Vagina (tissue), 2 donors: ENCODE data around the gene ZNF428. TPM values are rescaled to one million over a fixed set of nuclear protein-coding genes. Genes with fewer than 3 reads are reported as not detected.
"Not testable (repeated sequence)": the region's sequence is repeated elsewhere in the genome, so short reads cannot be mapped to it uniquely, and the experiment has no call there.

Experiments
- DNase-seq, 2 donors: peaks; one replicate each; pipeline ENCODE4 v3.0.0-alpha.2; 2017; ENCODE audit errors: extremely low spot score in 2 of 2
- H3K27ac ChIP-seq: fragments of 200-600 bp; sonication (generic); one replicate; pipeline ENCODE4 v1.5.1; 2019
- H3K27me3 ChIP-seq: fragments of 200-600 bp; sonication (generic); one replicate; pipeline ENCODE4 v1.5.1; 2019
- H3K36me3 ChIP-seq, 2 donors: fragments of 200-600 bp; sonication (generic); one replicate each; pipeline ENCODE4 v1.5.1; 2017 to 2019
- H3K4me1 ChIP-seq: fragments of 200-600 bp; sonication (generic); one replicate; pipeline ENCODE4 v1.5.1; 2019
- H3K4me3 ChIP-seq, 2 donors: fragments of 200-600 bp; sonication (generic); 1 replicate in 1 of 2; 2 replicates in 1 of 2; pipeline ENCODE4 v1.5.1; 2016 to 2019
- H3K9me3 ChIP-seq: fragments of 200-600 bp; sonication (generic); one replicate; pipeline ENCODE4 v1.5.1; 2019
- CTCF ChIP-seq, 3 experiments: fragments of 450-650 bp in 2 of 3; fragments of 200-600 bp in 1 of 3; sonication (generic) in 1 of 3; IDR thresholded peaks; one replicate each; pipeline ENCODE4 v1.5.1; 2017 to 2019; ENCODE audit warnings: antibody characterized with exemption in 3 of 3, mild to moderate bottlenecking in 2 of 3, moderate library complexity in 2 of 3
- POLR2A ChIP-seq, 2 donors: fragments of 450-650 bp; IDR thresholded peaks; one replicate each; pipeline ENCODE4 v1.6.1; 2017; ENCODE audit warnings: antibody characterized with exemption in 2 of 2, mild to moderate bottlenecking in 2 of 2, moderate library complexity in 2 of 2
- POLR2AphosphoS5 ChIP-seq, 2 donors: sonication (generic); formaldehyde crosslinking; IDR thresholded peaks; one replicate each; pipeline ENCODE4 v1.9.0; 2017; ENCODE audit warnings: antibody characterized with exemption in 2 of 2, mild to moderate bottlenecking in 2 of 2, low read depth in 1 of 2; ENCODE audit not compliant: insufficient read depth in 1 of 2
- intact Hi-C: fragments of 100-400 bp; cut with DNase I; formaldehyde crosslinking; loops from one replicate; pipeline ENCODE4 v1.15.1; 2023
- total RNA-seq: library from RNA; depleted of rRNA; stranded (reverse); fragments of >200 nt; gene quantifications from one replicate; pipeline ENCODE4 v1.2.3, GENCODE V29; 2016

ZNF428 gene
- total RNA-seq, 1 donor from 2014 or later: 30.9 TPM

- no peak for TF ChIP-seq POLR2AphosphoS5 (IDR thresholded peaks at IDR 0.05; ENCODE audit: insufficient read depth in 1 of 2, low read depth in 1 of 2)
- no peak for TF ChIP-seq POLR2A (IDR thresholded peaks at IDR 0.05)
- no peak for TF ChIP-seq CTCF (IDR thresholded peaks at IDR 0.05)
- H3K4me1 ChIP-seq: peaks cover 15% of the 10 kb centered on the region
- no peak overlapping the region for H3K27ac ChIP-seq
- intact Hi-C loops: no loop called here
- no peak overlapping the region for H3K4me3 ChIP-seq
- peaks cover 0 to 5% of the 10 kb centered on the region in 2 donors for H3K36me3 ChIP-seq
- no peaks in the 10 kb centered on the region for H3K27me3 ChIP-seq
- H3K9me3 ChIP-seq: no peaks in the 10 kb centered on the region
- DNase-seq: no peak
These were observed 13.4 kb downstream of the ZNF428 start for GRCh38 chr19:43605875-43606568.

- H3K27ac ChIP-seq, H3K9me3 ChIP-seq, intact Hi-C loops, DNase-seq, H3K4me3 ChIP-seq, H3K27me3 ChIP-seq: not testable (repeated sequence)
- H3K36me3 ChIP-seq: peaks cover 0 to 12% of the 10 kb centered on the region in 2 donors
- peaks cover 18% of the 10 kb centered on the region for H3K4me1 ChIP-seq
These were observed 19.1 kb downstream of the ZNF428 start for GRCh38 chr19:43600326-43600725.

- intact Hi-C loops: no loop called here
- Histone ChIP-seq H3K4me1 (peaks cover 23% of the 10 kb centered on the region), H3K27me3 (no peaks in the 10 kb centered on the region), H3K36me3 (peaks cover 0 to 12% of the 10 kb centered on the region in 2 donors), H3K9me3 (no peaks in the 10 kb centered on the region), H3K4me3 (no peak overlapping the region), H3K27ac (no peak overlapping the region)
- TF ChIP-seq POLR2AphosphoS5 (IDR thresholded peaks at IDR 0.05; ENCODE audit: insufficient read depth in 1 of 2, low read depth in 1 of 2) (no peak), POLR2A (IDR thresholded peaks at IDR 0.05) (no peak), CTCF (IDR thresholded peaks at IDR 0.05) (no peak)
- DNase-seq: no peak
These were observed 19.7 kb downstream of the ZNF428 start for GRCh38 chr19:43599635-43600295.

- Histone ChIP-seq H3K4me3 (no peak overlapping the region), H3K27ac (no peak overlapping the region), H3K27me3 (no peaks in the 10 kb centered on the region), H3K4me1 (peaks cover 35% of the 10 kb centered on the region), H3K36me3 (peaks cover 0 to 18% of the 10 kb centered on the region in 2 donors), H3K9me3 (no peaks in the 10 kb centered on the region)
- intact Hi-C loops: no loop called here
- no peak for TF ChIP-seq CTCF (IDR thresholded peaks at IDR 0.05)
- TF ChIP-seq POLR2A (IDR thresholded peaks at IDR 0.05): no peak
- TF ChIP-seq POLR2AphosphoS5 (IDR thresholded peaks at IDR 0.05; ENCODE audit: insufficient read depth in 1 of 2, low read depth in 1 of 2): no peak
- DNase-seq: no peak
These were observed 20.8 kb downstream of the ZNF428 start for GRCh38 chr19:43598445-43599240.

- intact Hi-C loops: no loop called here
- Histone ChIP-seq H3K9me3 (no peaks in the 10 kb centered on the region), H3K36me3 (peaks cover 0 to 24% of the 10 kb centered on the region in 2 donors), H3K4me1 (peaks cover 39% of the 10 kb centered on the region), H3K27ac (no peak overlapping the region), H3K27me3 (no peaks in the 10 kb centered on the region), H3K4me3 (no peak overlapping the region)
- TF ChIP-seq POLR2A (IDR thresholded peaks at IDR 0.05): no peak
- no peak for TF ChIP-seq POLR2AphosphoS5 (IDR thresholded peaks at IDR 0.05; ENCODE audit: insufficient read depth in 1 of 2, low read depth in 1 of 2)
- TF ChIP-seq CTCF (IDR thresholded peaks at IDR 0.05): no peak
- no peak for DNase-seq
These were observed 21.6 kb downstream of the ZNF428 start for GRCh38 chr19:43597876-43598275.
